ES-I3 (cell line): ENCODE results near the gene HINT2.
A peak's percentile ranks its signal among the peaks of the same experiment; 100 is the strongest.

Experiments
- H3K36me3 ChIP-seq: 2 replicates; pipeline ENCODE4 v1.6.1; 2013; ENCODE audit warnings: mild to moderate bottlenecking, low read length, control low read depth, moderate library complexity; ENCODE audit not compliant: insufficient read depth
- H3K4me1 ChIP-seq: 2 replicates; pipeline ENCODE4 v1.6.1; 2013; ENCODE audit warnings: mild to moderate bottlenecking, control low read depth, low read length; ENCODE audit not compliant: insufficient read depth
- H3K9ac ChIP-seq: 2 replicates; pipeline ENCODE4 v1.6.1; 2013; ENCODE audit warnings: low read depth, mild to moderate bottlenecking, low read length, moderate library complexity
- H3K9me3 ChIP-seq: 2 replicates; pipeline ENCODE4 v1.6.1; 2013; ENCODE audit warnings: mild to moderate bottlenecking, low read length, moderate library complexity; ENCODE audit not compliant: control insufficient read depth, insufficient read depth

HINT2 gene

GRCh38 chr9:35814841-35815543, at the start of gene HINT2:
HINT2 (minus strand) TSS chr9:35815042; CDS start chr9:35814979, 63 bp downstream.
- Histone ChIP-seq H3K9ac (peak within 1 kb of the TSS; percentile 77), H3K36me3 (no peaks in the 10 kb centered on the region), H3K9me3 (no peaks in the 10 kb centered on the region), H3K4me1 (peaks cover 6% of the 10 kb centered on the region)

- no peak overlapping the region for H3K9ac ChIP-seq
These were observed 48.7 kb upstream of the HINT2 start for GRCh38 chr9:35863583-35863982.

GRCh38 chr9:35862328-35862727, 47.5 kb upstream of the HINT2 start:
- no peaks in the 10 kb centered on the region for H3K36me3 ChIP-seq
- no peak overlapping the region for H3K9ac ChIP-seq
- no peaks in the 10 kb centered on the region for H3K9me3 ChIP-seq

More at GRCh38 chr9:35863583-35863982, 48.7 kb upstream of the HINT2 start:
- Histone ChIP-seq H3K36me3 (no peaks in the 10 kb centered on the region), H3K9me3 (no peaks in the 10 kb centered on the region), H3K4me1 (no peaks in the 10 kb centered on the region)

GRCh38 chr9:35861161-35861897, 46.5 kb upstream of the HINT2 start:
- Histone ChIP-seq H3K9ac (no peak overlapping the region), H3K9me3 (no peaks in the 10 kb centered on the region), H3K36me3 (no peaks in the 10 kb centered on the region), H3K4me1 (no peaks in the 10 kb centered on the region)

More at GRCh38 chr9:35862328-35862727, 47.5 kb upstream of the HINT2 start:
- H3K4me1 ChIP-seq: no peaks in the 10 kb centered on the region

- Histone ChIP-seq H3K9ac (no peak overlapping the region), H3K36me3 (no peaks in the 10 kb centered on the region), H3K9me3 (no peaks in the 10 kb centered on the region), H3K4me1 (no peaks in the 10 kb centered on the region)
These were observed 45.1 kb upstream of the HINT2 start for GRCh38 chr9:35859990-35860339.

- Histone ChIP-seq H3K4me1 (no peaks in the 10 kb centered on the region), H3K36me3 (no peaks in the 10 kb centered on the region), H3K9ac (no peak overlapping the region), H3K9me3 (no peaks in the 10 kb centered on the region)
These were observed 44.6 kb upstream of the HINT2 start for GRCh38 chr9:35859310-35859989.

GRCh38 chr9:35858458-35858857, 43.6 kb upstream of the HINT2 start:
- Histone ChIP-seq H3K4me1 (no peaks in the 10 kb centered on the region), H3K9ac (no peak overlapping the region), H3K36me3 (no peaks in the 10 kb centered on the region), H3K9me3 (no peaks in the 10 kb centered on the region)

- Histone ChIP-seq H3K4me1 (no peaks in the 10 kb centered on the region), H3K9me3 (no peaks in the 10 kb centered on the region), H3K9ac (no peak overlapping the region), H3K36me3 (no peaks in the 10 kb centered on the region)
These were observed 42.0 kb upstream of the HINT2 start for GRCh38 chr9:35856882-35857281.

GRCh38 chr9:35856206-35856605, 41.4 kb upstream of the HINT2 start:
- Histone ChIP-seq H3K36me3 (no peaks in the 10 kb centered on the region), H3K9me3 (no peaks in the 10 kb centered on the region), H3K9ac (no peak overlapping the region), H3K4me1 (no peaks in the 10 kb centered on the region)

GRCh38 chr9:35854091-35854762, 39.4 kb upstream of the HINT2 start:
- Histone ChIP-seq H3K9ac (no peak overlapping the region), H3K36me3 (no peaks in the 10 kb centered on the region), H3K9me3 (no peaks in the 10 kb centered on the region), H3K4me1 (no peaks in the 10 kb centered on the region)

GRCh38 chr9:35852876-35853865, 38.3 kb upstream of the HINT2 start:
- Histone ChIP-seq H3K9ac (no peak overlapping the region), H3K4me1 (no peaks in the 10 kb centered on the region), H3K36me3 (no peaks in the 10 kb centered on the region), H3K9me3 (no peaks in the 10 kb centered on the region)

- no peaks in the 10 kb centered on the region for H3K36me3 ChIP-seq
- H3K4me1 ChIP-seq: no peaks in the 10 kb centered on the region
- H3K9ac ChIP-seq: no peak overlapping the region
- H3K9me3 ChIP-seq: no peaks in the 10 kb centered on the region
These were observed 37.5 kb upstream of the HINT2 start for GRCh38 chr9:35852267-35852815.

GRCh38 chr9:35847792-35848572, 33.1 kb upstream of the HINT2 start:
- peaks cover 17% of the 10 kb centered on the region for H3K4me1 ChIP-seq
- no peak overlapping the region for H3K9ac ChIP-seq
- no peaks in the 10 kb centered on the region for H3K36me3 ChIP-seq
- H3K9me3 ChIP-seq: no peaks in the 10 kb centered on the region
